OCI-LY1 (cell line): ENCODE results near the gene BGN.

Experiments used
- H2AFZ ChIP-seq: fragments of 200-600 bp; sonication (generic), shearing (Covaris generic); 2 replicates; pipeline ENCODE4 v1.6.0; 2014; ENCODE audit warnings: antibody characterized with exemption, mild to moderate bottlenecking, low read length
- H3F3A ChIP-seq: fragments of 200-600 bp; sonication (generic), shearing (Covaris generic); 2 replicates; pipeline ENCODE4 v1.6.0; 2014; ENCODE audit warnings: mild to moderate bottlenecking, antibody characterized with exemption, low read length, moderate library complexity; ENCODE audit not compliant: insufficient read depth
- H3K27ac ChIP-seq: fragments of 200-600 bp; sonication (generic); 2 replicates; pipeline ENCODE4 v1.5.1; 2014; ENCODE audit warnings: low read length, mixed run types, mild to moderate bottlenecking, low read depth; ENCODE audit not compliant: poor library complexity, severe bottlenecking
- H3K27me3 ChIP-seq: fragments of 200-600 bp; sonication (generic); 2 replicates; pipeline ENCODE4 v1.6.0; 2014; ENCODE audit warnings: antibody characterized with exemption, mild to moderate bottlenecking, low read length, moderate library complexity; ENCODE audit not compliant: insufficient read depth
- H3K36me3 ChIP-seq: fragments of 200-600 bp; sonication (generic); 2 replicates; pipeline ENCODE4 v1.6.1; 2014; ENCODE audit warnings: mild to moderate bottlenecking, antibody characterized with exemption, low read length, moderate library complexity, mixed read lengths; ENCODE audit not compliant: insufficient read depth
- H3K4me1 ChIP-seq: fragments of 200-600 bp; sonication (generic); 2 replicates; pipeline ENCODE4 v1.5.1; 2014; ENCODE audit warnings: mild to moderate bottlenecking, low read length, moderate library complexity; ENCODE audit not compliant: insufficient read depth, severe bottlenecking
- H3K4me2 ChIP-seq: fragments of 200-600 bp; sonication (generic), shearing (Covaris generic); 2 replicates; pipeline ENCODE4 v1.6.1; 2014; ENCODE audit warnings: low read length
- H3K4me3 ChIP-seq: fragments of 200-600 bp; sonication (generic); 2 replicates; pipeline ENCODE4 v1.5.1; 2014; ENCODE audit warnings: low read length, low read depth, mild to moderate bottlenecking, mixed read lengths; ENCODE audit not compliant: poor library complexity, severe bottlenecking
- H3K79me2 ChIP-seq: fragments of 200-600 bp; shearing (Covaris generic); 2 replicates; pipeline ENCODE4 v1.6.1; 2016; ENCODE audit warnings: mixed run types, low read length, mixed read lengths; ENCODE audit not compliant: insufficient read depth
- H3K9ac ChIP-seq: fragments of 200-600 bp; sonication (generic), shearing (Covaris generic); 2 replicates; pipeline ENCODE4 v1.6.1; 2014; ENCODE audit warnings: mild to moderate bottlenecking, low read length, mixed read lengths
- H3K9me2 ChIP-seq: fragments of 200-600 bp; sonication (generic), shearing (Covaris generic); 2 replicates; pipeline ENCODE4 v1.6.1; 2014; ENCODE audit warnings: low read depth, mild to moderate bottlenecking, low read length, mixed read lengths
- H3K9me3 ChIP-seq: fragments of 200-600 bp; shearing (Covaris generic); 2 replicates; pipeline ENCODE4 v1.6.1; 2014; ENCODE audit warnings: low read length, mixed read lengths
- H4K20me1 ChIP-seq: fragments of 200-600 bp; sonication (generic), shearing (Covaris generic); 2 replicates; pipeline ENCODE4 v1.6.0; 2016; ENCODE audit warnings: mild to moderate bottlenecking, low read length; ENCODE audit not compliant: insufficient read depth
- CTCF ChIP-seq: fragments of 200-600 bp; sonication (generic), shearing (Covaris generic); IDR thresholded peaks from 2 replicates; pipeline ENCODE4 v1.5.1; 2017; ENCODE audit warnings: mild to moderate bottlenecking, antibody characterized with exemption, low read length, moderate library complexity, mixed read lengths
- EZH2 ChIP-seq: fragments of 200-600 bp; sonication (generic), shearing (Covaris generic); IDR thresholded peaks from 2 replicates; pipeline ENCODE4 v1.8.0; 2017; ENCODE audit warnings: borderline replicate concordance, mixed run types, mild to moderate bottlenecking, antibody characterized with exemption, low read length, moderate library complexity, mixed read lengths

Gene BGN

GRCh38 chrX:153516073-153516472 is 21.3 kb downstream of the BGN start:
- Histone ChIP-seq H3K27me3 (no peaks in the 10 kb centered on the region), H3F3A (no peaks in the 10 kb centered on the region), H3K4me3 (no peak overlapping the region), H3K4me1 (no peaks in the 10 kb centered on the region), H3K79me2 (no peaks in the 10 kb centered on the region), H3K9ac (no peak overlapping the region), H3K4me2 (no peak overlapping the region), H2AFZ (no peak overlapping the region), H3K36me3 (no peaks in the 10 kb centered on the region), H3K9me3 (no peaks in the 10 kb centered on the region), H4K20me1 (no peaks in the 10 kb centered on the region), H3K27ac (no peak overlapping the region), H3K9me2 (no peaks in the 10 kb centered on the region)
- TF ChIP-seq EZH2 (no peak), CTCF (no peak)

GRCh38 chrX:153517423-153517822 is 22.6 kb downstream of the BGN start, which contains the start of gene ATP2B3:
ATP2B3 (plus strand) TSS chrX:153517642; CDS start chrX:153536248, 18,606 bp downstream.
- H3K9me3 ChIP-seq: no peaks in the 10 kb centered on the region
- H3F3A ChIP-seq: no peaks in the 10 kb centered on the region
- H3K27me3 ChIP-seq: no peaks in the 10 kb centered on the region
- no peak within 1 kb of the TSS for H3K9ac ChIP-seq
- TF ChIP-seq EZH2 (no peak), CTCF (no peak)
- H3K4me1 ChIP-seq: no peaks in the 10 kb centered on the region
- no peaks in the 10 kb centered on the region for H4K20me1 ChIP-seq
- no peaks in the 10 kb centered on the region for H3K9me2 ChIP-seq
- no peak within 1 kb of the TSS for H2AFZ ChIP-seq
- no peak within 1 kb of the TSS for H3K4me3 ChIP-seq
- no peaks in the 10 kb centered on the region for H3K36me3 ChIP-seq
- no peak within 1 kb of the TSS for H3K27ac ChIP-seq
- H3K4me2 ChIP-seq: no peak within 1 kb of the TSS
- H3K79me2 ChIP-seq: no peaks in the 10 kb centered on the region

- Histone ChIP-seq H3K4me1 (no peaks in the 10 kb centered on the region), H4K20me1 (no peaks in the 10 kb centered on the region), H3K9me2 (no peaks in the 10 kb centered on the region), H3K4me2 (no peak overlapping the region), H3K9ac (no peak overlapping the region), H3K27ac (no peak overlapping the region), H3F3A (no peaks in the 10 kb centered on the region), H3K9me3 (no peaks in the 10 kb centered on the region), H3K36me3 (no peaks in the 10 kb centered on the region), H3K79me2 (no peaks in the 10 kb centered on the region), H3K27me3 (no peaks in the 10 kb centered on the region), H3K4me3 (no peak overlapping the region), H2AFZ (no peak overlapping the region)
- no peak for TF ChIP-seq EZH2
- no peak for TF ChIP-seq CTCF
Observed at GRCh38 chrX:153517946-153518834, 23.4 kb downstream of the BGN start.
